OCI-LY7 (cell line): ENCODE data around the gene SLC66A2. TPM values are rescaled to one million over a fixed set of nuclear protein-coding genes. Genes with fewer than 3 reads are reported as not detected.

Experiments
- BruUV-seq: library from RNA; stranded (reverse); fragments of 400-500 nt; replicated peaks from 2 replicates; lab custom pipeline; 2021; lab: Mats Ljungman, UMichigan
- CTCF ChIA-PET: fragments of 300-600 bp; sonication (Branson Sonifier 250); formaldehyde crosslinking; loops from one replicate; lab custom pipeline; 2022; ENCODE audit warnings: antibody characterized with exemption; ENCODE audit not compliant: unreplicated experiment; lab: Charles Lee
- POLR2A ChIA-PET: fragments of 300-600 bp; sonication (Branson Sonifier 250); formaldehyde crosslinking; loops from one replicate; lab custom pipeline; 2022; ENCODE audit warnings: antibody characterized with exemption; lab: Charles Lee
- DNase-seq: peaks from one replicate; pipeline ENCODE4 v3.0.0-alpha.2; 2015; ENCODE audit warnings: low spot score
- H2AFZ ChIP-seq: fragments of 200-600 bp; sonication (generic), shearing (Covaris generic); 2 replicates; pipeline ENCODE4 v1.6.1; 2014; ENCODE audit warnings: mild to moderate bottlenecking, antibody characterized with exemption, low read length, moderate library complexity
- H3K27ac ChIP-seq: fragments of 200-600 bp; sonication (generic); 2 replicates; pipeline ENCODE4 v1.5.1; 2014; ENCODE audit warnings: mixed run types, low read depth, mild to moderate bottlenecking, moderate library complexity, low read length, inconsistent platforms; ENCODE audit not compliant: poor library complexity, severe bottlenecking
- H3K36me3 ChIP-seq: fragments of 200-600 bp; sonication (generic); 2 replicates; pipeline ENCODE4 v1.6.1; 2014; ENCODE audit warnings: mild to moderate bottlenecking, antibody characterized with exemption, low read length, moderate library complexity, mixed read lengths; ENCODE audit not compliant: insufficient read depth
- H3K4me1 ChIP-seq: fragments of 200-600 bp; sonication (generic); 2 replicates; pipeline ENCODE4 v1.5.1; 2014; ENCODE audit warnings: mild to moderate bottlenecking, low read length; ENCODE audit not compliant: insufficient read depth, poor library complexity, severe bottlenecking
- H3K4me2 ChIP-seq: fragments of 200-600 bp; sonication (generic); 2 replicates; pipeline ENCODE4 v1.6.1; 2014; ENCODE audit warnings: mild to moderate bottlenecking, low read length
- H3K4me3 ChIP-seq: fragments of 200-600 bp; sonication (generic); 2 replicates; pipeline ENCODE4 v1.5.1; 2014; ENCODE audit warnings: mild to moderate bottlenecking, low read depth, low read length; ENCODE audit not compliant: poor library complexity, severe bottlenecking
- H3K79me2 ChIP-seq: fragments of 200-600 bp; sonication (generic); 2 replicates; pipeline ENCODE4 v1.6.1; 2016; ENCODE audit warnings: low read depth, mild to moderate bottlenecking, low read length, moderate library complexity, mixed read lengths; ENCODE audit not compliant: insufficient read depth
- H3K9me2 ChIP-seq: fragments of 200-600 bp; sonication (generic); 2 replicates; pipeline ENCODE4 v1.6.1; 2016; ENCODE audit warnings: mild to moderate bottlenecking, low read length, mixed read lengths; ENCODE audit not compliant: insufficient read depth
- H3K9me3 ChIP-seq: fragments of 200-600 bp; sonication (generic); 2 replicates; pipeline ENCODE4 v1.6.1; 2014; ENCODE audit warnings: mild to moderate bottlenecking, mixed run types, low read length, mixed read lengths
- H4K20me1 ChIP-seq: fragments of 200-600 bp; sonication (generic); 2 replicates; pipeline ENCODE4 v1.6.1; 2014; ENCODE audit warnings: mild to moderate bottlenecking, antibody characterized with exemption, low read length, moderate library complexity, mixed read lengths; ENCODE audit not compliant: insufficient read depth
- EZH2phosphoT487 ChIP-seq: fragments of 200-600 bp; sonication (generic); IDR thresholded peaks from 2 replicates; pipeline ENCODE4 v1.6.1; 2018; ENCODE audit warnings: low read depth, borderline replicate concordance, mild to moderate bottlenecking, mixed run types, antibody characterized with exemption, low read length, moderate library complexity, mixed read lengths
- intact Hi-C: fragments of 100-400 bp; cut with micrococcal nuclease; formaldehyde crosslinking; loops from one replicate; pipeline ENCODE4 v1.10.0; 2022; ENCODE audit not compliant: unreplicated experiment
- total RNA-seq, 2 experiments: library from RNA; depleted of rRNA in 1 of 2; stranded (reverse); fragments of >200 nt in 1 of 2; shearing (Covaris generic) in 1 of 2; gene quantifications; 2 replicates each; pipeline ENCODE4 v1.2.3, GENCODE V29; 2014 to 2022
- TF ChIP-seq, protein P1 (sequence below): fragments of 200-600 bp; sonication (generic); conservative IDR thresholded peaks from 2 replicates; pipeline ENCODE4 v1.5.1; 2014; ENCODE audit warnings: mild to moderate bottlenecking, antibody characterized with exemption, low read length, moderate library complexity, mixed read lengths

The SLC66A2 gene
- total RNA-seq, 2 experiments from 2014 or later = 14.5 to 17.9 TPM

DNA sequence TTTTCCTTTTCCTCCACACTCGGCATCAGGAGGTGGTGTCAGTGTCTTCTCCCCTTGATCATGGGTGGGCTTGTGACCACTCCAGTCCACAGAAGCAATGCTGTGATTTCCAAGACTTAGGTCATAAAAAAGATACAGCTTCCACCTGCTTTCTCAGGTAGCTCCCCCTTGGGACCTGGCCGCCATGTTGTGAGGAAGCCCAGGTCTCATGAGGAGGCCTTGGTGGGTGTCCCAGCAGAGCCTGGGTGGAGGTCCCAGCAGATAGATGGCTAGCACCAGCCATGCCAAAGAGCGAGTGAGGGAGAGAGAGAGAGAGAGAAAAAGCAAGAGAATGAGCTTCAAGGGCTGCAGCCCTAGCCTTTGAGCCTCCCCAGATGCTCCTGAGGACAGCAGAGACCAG, 16.0 kb downstream of the SLC66A2 start:
- peaks cover 9% of the 10 kb centered on the region; the same call in 1 of the 2 replicates for H3K9me3 ChIP-seq
- no peaks in the 10 kb centered on the region for H4K20me1 ChIP-seq
- H2AFZ ChIP-seq = no peak overlapping the region
- no peak for DNase-seq
- H3K4me2 ChIP-seq = no peak overlapping the region
- no peak overlapping the region for H3K27ac ChIP-seq
- TF ChIP-seq, protein P1, sequence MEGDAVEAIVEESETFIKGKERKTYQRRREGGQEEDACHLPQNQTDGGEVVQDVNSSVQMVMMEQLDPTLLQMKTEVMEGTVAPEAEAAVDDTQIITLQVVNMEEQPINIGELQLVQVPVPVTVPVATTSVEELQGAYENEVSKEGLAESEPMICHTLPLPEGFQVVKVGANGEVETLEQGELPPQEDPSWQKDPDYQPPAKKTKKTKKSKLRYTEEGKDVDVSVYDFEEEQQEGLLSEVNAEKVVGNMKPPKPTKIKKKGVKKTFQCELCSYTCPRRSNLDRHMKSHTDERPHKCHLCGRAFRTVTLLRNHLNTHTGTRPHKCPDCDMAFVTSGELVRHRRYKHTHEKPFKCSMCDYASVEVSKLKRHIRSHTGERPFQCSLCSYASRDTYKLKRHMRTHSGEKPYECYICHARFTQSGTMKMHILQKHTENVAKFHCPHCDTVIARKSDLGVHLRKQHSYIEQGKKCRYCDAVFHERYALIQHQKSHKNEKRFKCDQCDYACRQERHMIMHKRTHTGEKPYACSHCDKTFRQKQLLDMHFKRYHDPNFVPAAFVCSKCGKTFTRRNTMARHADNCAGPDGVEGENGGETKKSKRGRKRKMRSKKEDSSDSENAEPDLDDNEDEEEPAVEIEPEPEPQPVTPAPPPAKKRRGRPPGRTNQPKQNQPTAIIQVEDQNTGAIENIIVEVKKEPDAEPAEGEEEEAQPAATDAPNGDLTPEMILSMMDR = no peak
- TF ChIP-seq EZH2phosphoT487 = no peak
- H3K4me3 ChIP-seq = no peak overlapping the region
- intact Hi-C loops = no loop called here
- H3K9me2 ChIP-seq = no peaks in the 10 kb centered on the region
- no peaks in the 10 kb centered on the region for H3K79me2 ChIP-seq
- H3K4me1 ChIP-seq = no peaks in the 10 kb centered on the region
- CTCF ChIA-PET = no interaction called here
- POLR2A ChIA-PET = no interaction called here
- BruUV-seq = no TSS peak
- H3K36me3 ChIP-seq = peaks cover 23% of the 10 kb centered on the region

GRCh38 chr18:79935098-79935480, 16.4 kb downstream of the SLC66A2 start:
- BruUV-seq = no TSS peak
- Histone ChIP-seq H3K9me2 (no peaks in the 10 kb centered on the region), H3K4me3 (no peak overlapping the region), H3K4me2 (no peak overlapping the region), H3K4me1 (no peaks in the 10 kb centered on the region), H3K9me3 (peaks cover 13% of the 10 kb centered on the region; the same call in 1 of the 2 replicates), H2AFZ (no peak overlapping the region), H3K36me3 (peaks cover 26% of the 10 kb centered on the region), H3K79me2 (no peaks in the 10 kb centered on the region), H4K20me1 (no peaks in the 10 kb centered on the region), H3K27ac (no peak overlapping the region)
- ChIA-PET CTCF (no interaction called here), POLR2A (no interaction called here)
- no peak for TF ChIP-seq EZH2phosphoT487
- TF ChIP-seq, protein P1 = no peak
- intact Hi-C loops = no loop called here
- no peak for DNase-seq

DNA sequence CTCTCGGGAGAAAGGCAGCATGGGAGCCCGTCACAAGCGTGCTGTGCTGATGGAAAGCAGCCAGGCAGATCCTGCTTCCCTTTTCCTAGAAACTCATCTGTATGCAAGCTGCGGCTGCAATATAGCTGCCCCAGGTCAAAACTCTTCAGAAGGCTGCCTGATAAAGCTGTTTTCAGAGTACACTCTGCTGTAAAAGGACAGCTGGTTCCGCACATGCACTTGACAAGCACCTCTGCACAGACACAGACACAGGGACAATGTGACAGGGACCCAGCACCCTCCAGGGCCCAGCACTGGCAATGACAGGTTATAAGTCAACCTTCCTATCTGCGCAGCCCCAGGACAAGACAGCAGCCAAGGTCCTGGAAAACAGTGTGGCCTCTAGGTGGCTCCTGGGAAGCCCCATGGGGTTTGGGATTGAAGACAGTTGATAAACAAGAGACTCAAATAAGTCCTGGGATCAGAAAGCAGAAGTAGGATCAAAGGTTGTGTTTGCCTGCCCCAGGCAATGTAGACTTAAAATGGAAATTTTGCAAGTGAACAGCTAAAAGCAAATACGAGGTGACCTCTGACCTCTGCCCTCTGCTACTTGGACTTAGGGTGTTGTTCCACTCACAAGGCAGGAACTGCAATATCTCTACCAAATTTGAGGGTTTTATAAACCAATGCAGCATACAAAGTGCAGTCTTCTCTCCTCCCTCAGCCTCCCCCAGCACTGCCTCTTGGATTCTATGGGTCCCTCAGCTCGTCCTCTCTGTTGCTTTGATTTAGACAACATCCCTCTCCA, 16.9 kb downstream of the SLC66A2 start:
- Histone ChIP-seq H3K9me3 (peaks cover 19% of the 10 kb centered on the region; the same call in 1 of the 2 replicates), H3K4me3 (no peak overlapping the region), H3K4me2 (no peak overlapping the region), H3K79me2 (0 out of 2 replicates have a peak, but pooled peaks cover 4% of the 10 kb centered on the region), H3K36me3 (peaks cover 30% of the 10 kb centered on the region), H4K20me1 (no peaks in the 10 kb centered on the region), H2AFZ (no peak overlapping the region), H3K27ac (no peak overlapping the region), H3K4me1 (no peaks in the 10 kb centered on the region), H3K9me2 (no peaks in the 10 kb centered on the region)
- no TSS peak for BruUV-seq
- DNase-seq = no peak
- intact Hi-C loops = no loop called here
- no peak for TF ChIP-seq EZH2phosphoT487
- TF ChIP-seq, protein P1 = no peak
- ChIA-PET CTCF (no interaction called here), POLR2A (no interaction called here)
